HCEC 1CT (cell line): Measurements from ENCODE around the gene MCC.
A peak's percentile ranks its signal among the peaks of the same experiment; 100 is the strongest.

Source experiments
- DNase-seq: peaks from one replicate; pipeline ENCODE4 v3.0.0-alpha.2; 2017

Gene MCC

GRCh38 chr5:113240951-113241726 lies 247.1 kb downstream of the MCC start:
- DNase-seq = no peak

GRCh38 chr5:113240032-113240431 lies 248.2 kb downstream of the MCC start:
- no peak for DNase-seq

- DNase-seq = no peak
Observed at GRCh38 chr5:113237893-113238292, 250.4 kb downstream of the MCC start.

- no peak for DNase-seq
Observed at GRCh38 chr5:113236536-113237288, 251.5 kb downstream of the MCC start.

- DNase-seq = no peak
Observed at GRCh38 chr5:113235884-113236283, 252.4 kb downstream of the MCC start.

GRCh38 chr5:113234546-113234945 lies 253.7 kb downstream of the MCC start:
- DNase-seq = no peak

- peak; percentile 81 for DNase-seq
Observed at GRCh38 chr5:113233606-113234005, 254.6 kb downstream of the MCC start.

- peak; percentile 24 for DNase-seq
Observed at GRCh38 chr5:113232667-113233066, 255.6 kb downstream of the MCC start.

GRCh38 chr5:113232221-113232620 lies 256.0 kb downstream of the MCC start:
- DNase-seq = peak; percentile 71

- DNase-seq = no peak
Observed at GRCh38 chr5:113231653-113232000, 256.6 kb downstream of the MCC start.

- peak; percentile 79 for DNase-seq
Observed at GRCh38 chr5:113230711-113231652, 257.3 kb downstream of the MCC start.

GRCh38 chr5:113227798-113228197 lies 260.5 kb downstream of the MCC start:
- DNase-seq = no peak

- no peak for DNase-seq
Observed at GRCh38 chr5:113226116-113226736, 262.0 kb downstream of the MCC start.

GRCh38 chr5:113225259-113225658 lies 263.0 kb downstream of the MCC start:
- DNase-seq = no peak

GRCh38 chr5:113224605-113225065 lies 263.6 kb downstream of the MCC start:
- DNase-seq = no peak

GRCh38 chr5:113223831-113224604 lies 264.2 kb downstream of the MCC start:
- DNase-seq = no peak

GRCh38 chr5:113223315-113223714 lies 264.9 kb downstream of the MCC start:
- DNase-seq = no peak

GRCh38 chr5:113221294-113222176 lies 266.7 kb downstream of the MCC start:
- no peak for DNase-seq

- no peak for DNase-seq
Observed at GRCh38 chr5:113219695-113220094, 268.6 kb downstream of the MCC start.

GRCh38 chr5:113218906-113219517 lies 269.2 kb downstream of the MCC start:
- DNase-seq = no peak
